ENCODE measurements around the gene DLX2.
"Not testable (repeated sequence)": the region's sequence is repeated elsewhere in the genome, so short reads cannot be mapped to it uniquely, and the experiment has no call there.

DLX2 gene

DNA sequence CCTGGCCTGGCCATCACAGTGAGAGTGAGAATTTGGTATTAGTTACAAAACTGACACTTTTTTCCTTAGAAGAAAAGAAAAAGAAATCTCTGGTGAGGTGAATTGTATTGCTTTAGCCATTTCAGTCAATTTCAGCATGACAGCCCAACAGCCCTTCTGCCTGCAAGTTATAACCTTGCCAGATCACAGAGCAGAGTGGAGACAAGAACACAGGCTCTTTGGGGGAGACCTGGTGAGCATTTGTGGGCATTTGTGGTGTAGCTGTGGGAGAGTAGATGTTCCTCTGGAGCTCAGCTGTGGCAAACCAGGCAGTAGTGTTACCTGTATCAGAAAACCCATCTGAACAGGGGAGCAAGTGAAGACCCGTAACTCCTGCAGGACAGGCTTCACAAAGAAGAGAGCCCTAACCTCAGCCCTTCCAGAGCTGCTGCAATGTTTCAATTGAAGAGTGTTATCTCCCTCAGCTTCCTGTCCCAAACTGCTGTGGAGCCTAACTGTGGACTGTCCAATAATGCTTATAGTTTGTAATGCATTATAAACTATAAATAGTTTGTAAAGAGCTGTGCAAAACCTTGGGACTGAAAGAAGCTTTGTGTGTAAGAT lies 40.2 kb downstream of the DLX2 start:
- DNase-seq: no peak
- no peaks in the 10 kb centered on the region for H3K9me3 ChIP-seq
- H3K36me3 ChIP-seq: no peaks in the 10 kb centered on the region
- no peaks in the 10 kb centered on the region for H3K27me3 ChIP-seq
- TF ChIP-seq CTCF (IDR thresholded peaks at IDR 0.05; ENCODE audit: low read depth, low read length): no peak
- no peak overlapping the region for H3K4me3 ChIP-seq (ENCODE audit: low read depth, low read length)
- no peaks in the 10 kb centered on the region for H3K4me1 ChIP-seq

- not testable (repeated sequence) for H3K27me3 ChIP-seq; DNase-seq; H3K36me3 ChIP-seq; H3K4me3 ChIP-seq (ENCODE audit: low read depth, low read length); H3K9me3 ChIP-seq; H3K4me1 ChIP-seq
Measured at GRCh38 chr2:172060118-172060517, 42.6 kb downstream of the DLX2 start.

DNA sequence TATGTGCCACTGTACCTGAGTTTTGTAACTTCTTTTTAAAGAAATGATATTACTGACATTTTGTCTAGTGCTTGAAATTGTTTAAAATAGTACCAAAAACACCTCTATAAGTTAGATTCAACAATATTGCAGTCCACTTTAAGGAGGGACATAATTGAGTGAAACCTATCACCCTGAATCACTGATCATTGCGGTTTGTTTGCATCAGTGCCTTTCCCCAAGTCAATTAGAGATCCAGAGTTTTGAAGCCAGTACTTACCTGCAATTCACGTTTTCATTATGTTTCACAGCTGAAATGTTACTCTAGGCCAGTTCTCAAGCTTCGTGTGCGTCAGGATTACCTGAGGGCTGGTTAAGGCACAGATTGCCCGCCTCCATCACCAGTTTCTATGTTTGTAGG lies 44.0 kb downstream of the DLX2 start:
- no peaks in the 10 kb centered on the region for H3K36me3 ChIP-seq
- no peak for DNase-seq
- no peak overlapping the region for H3K4me3 ChIP-seq (ENCODE audit: low read depth, low read length)
- H3K27me3 ChIP-seq: no peaks in the 10 kb centered on the region
- no peaks in the 10 kb centered on the region for H3K9me3 ChIP-seq
- H3K4me1 ChIP-seq: no peaks in the 10 kb centered on the region
- no peak for TF ChIP-seq CTCF (IDR thresholded peaks at IDR 0.05; ENCODE audit: low read depth, low read length)

DNA sequence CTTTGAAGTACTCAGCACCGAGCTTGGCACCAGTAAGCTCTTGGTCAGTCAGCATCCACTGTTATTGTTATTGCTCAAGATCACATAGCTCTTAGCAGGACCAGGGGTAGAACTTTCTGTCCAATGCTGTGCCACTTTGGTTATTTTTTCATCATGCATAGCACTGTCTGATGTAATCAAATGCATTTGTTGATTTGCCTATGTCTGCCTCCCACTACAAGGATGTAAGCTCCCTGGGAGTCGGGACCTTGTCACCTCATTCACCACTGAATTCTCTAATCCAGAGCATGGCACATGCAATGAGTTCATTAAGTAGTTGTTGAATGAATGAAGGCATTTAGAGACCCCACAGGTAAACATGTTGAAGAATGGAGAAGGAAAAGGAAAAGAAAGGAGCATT lies 46.4 kb downstream of the DLX2 start:
- no peak for DNase-seq
- no peak for TF ChIP-seq CTCF (IDR thresholded peaks at IDR 0.05; ENCODE audit: low read depth, low read length)
- Histone ChIP-seq H3K4me1 (no peaks in the 10 kb centered on the region), H3K9me3 (no peaks in the 10 kb centered on the region), H3K27me3 (no peaks in the 10 kb centered on the region), H3K36me3 (no peaks in the 10 kb centered on the region), H3K4me3 (ENCODE audit: low read depth, low read length) (no peak overlapping the region)

GRCh38 chr2:172053486-172053885 lies 49.2 kb downstream of the DLX2 start:
- TF ChIP-seq CTCF (IDR thresholded peaks at IDR 0.05; ENCODE audit: low read depth, low read length): no peak
- Histone ChIP-seq H3K36me3 (no peaks in the 10 kb centered on the region), H3K9me3 (no peaks in the 10 kb centered on the region), H3K4me3 (ENCODE audit: low read depth, low read length) (no peak overlapping the region), H3K27me3 (no peaks in the 10 kb centered on the region), H3K4me1 (no peaks in the 10 kb centered on the region)
- no peak for DNase-seq

DNA sequence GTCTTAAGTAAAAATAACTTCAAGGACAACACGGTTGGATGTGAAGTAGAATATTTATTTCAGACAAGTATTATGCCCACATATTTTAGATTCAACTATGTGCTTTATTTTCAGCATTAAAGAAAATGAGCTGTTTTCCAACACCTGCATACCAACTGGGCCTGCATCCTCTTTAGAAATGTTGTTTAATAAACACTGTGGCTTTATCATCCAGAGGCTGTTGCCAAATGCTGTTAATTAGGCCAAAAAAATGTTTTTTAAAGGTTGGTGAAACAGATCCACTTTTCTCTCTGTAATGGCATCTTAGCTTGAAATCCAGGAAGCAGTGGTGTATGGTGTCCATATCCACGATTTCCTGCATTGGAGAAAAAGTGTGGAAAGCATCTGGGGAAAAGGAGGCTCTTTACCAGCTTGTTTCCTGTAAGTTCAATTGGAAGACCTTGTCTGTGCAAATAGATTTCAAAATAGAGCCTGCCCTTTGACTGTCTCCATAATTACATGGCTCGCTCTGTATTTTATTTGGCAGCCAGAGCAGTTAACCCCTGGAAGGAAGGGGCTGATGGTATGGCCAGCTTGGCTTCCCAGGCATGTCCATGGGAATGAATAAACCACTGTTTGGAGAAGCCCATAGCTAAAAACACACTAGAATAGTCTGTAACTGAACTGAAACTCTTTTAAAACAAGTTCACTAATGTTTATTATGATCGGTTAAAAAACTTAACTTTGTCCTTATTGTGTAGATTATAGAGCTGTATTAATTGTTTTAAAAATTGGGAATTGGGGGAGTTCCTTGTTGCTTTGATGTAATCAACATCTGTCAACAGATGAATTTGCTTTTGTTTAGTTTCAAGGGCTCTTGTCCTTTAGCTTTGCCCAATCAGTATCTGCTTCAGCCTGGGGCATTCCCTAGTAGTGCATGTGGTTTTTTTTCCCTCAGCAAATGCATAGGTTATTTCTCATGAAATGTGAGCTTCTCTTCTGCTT lies 50.4 kb downstream of the DLX2 start:
- H3K36me3 ChIP-seq: no peaks in the 10 kb centered on the region
- H3K4me1 ChIP-seq: no peaks in the 10 kb centered on the region
- no peak overlapping the region for H3K4me3 ChIP-seq (ENCODE audit: low read depth, low read length)
- no peaks in the 10 kb centered on the region for H3K27me3 ChIP-seq
- TF ChIP-seq CTCF (IDR thresholded peaks at IDR 0.05; ENCODE audit: low read depth, low read length): no peak
- no peaks in the 10 kb centered on the region for H3K9me3 ChIP-seq
- no peak for DNase-seq
